Hindlimb muscle (tissue), 1 donor: ENCODE results near the gene SLC9A8. TPM values are rescaled to one million over a fixed set of nuclear protein-coding genes. Genes with fewer than 3 reads are reported as not detected.
A peak's percentile ranks its signal among the peaks of the same experiment; 100 is the strongest.
"Not testable (repeated sequence)": the region's sequence is repeated elsewhere in the genome, so short reads cannot be mapped to it uniquely, and the experiment has no call there.

Source experiments
- DNase-seq: peaks from one replicate; pipeline ENCODE4 v3.0.0-alpha.2; 2013
- polyA plus RNA-seq: library from polyadenylated mRNA; unstranded; fragments of 120-200 nt; gene quantifications from one replicate; pipeline ENCODE4 v1.2.1, GENCODE V29; 2013; ENCODE audit not compliant: insufficient read length

SLC9A8 gene
- polyA plus RNA-seq, 1 donor = 6.7 TPM

DNA sequence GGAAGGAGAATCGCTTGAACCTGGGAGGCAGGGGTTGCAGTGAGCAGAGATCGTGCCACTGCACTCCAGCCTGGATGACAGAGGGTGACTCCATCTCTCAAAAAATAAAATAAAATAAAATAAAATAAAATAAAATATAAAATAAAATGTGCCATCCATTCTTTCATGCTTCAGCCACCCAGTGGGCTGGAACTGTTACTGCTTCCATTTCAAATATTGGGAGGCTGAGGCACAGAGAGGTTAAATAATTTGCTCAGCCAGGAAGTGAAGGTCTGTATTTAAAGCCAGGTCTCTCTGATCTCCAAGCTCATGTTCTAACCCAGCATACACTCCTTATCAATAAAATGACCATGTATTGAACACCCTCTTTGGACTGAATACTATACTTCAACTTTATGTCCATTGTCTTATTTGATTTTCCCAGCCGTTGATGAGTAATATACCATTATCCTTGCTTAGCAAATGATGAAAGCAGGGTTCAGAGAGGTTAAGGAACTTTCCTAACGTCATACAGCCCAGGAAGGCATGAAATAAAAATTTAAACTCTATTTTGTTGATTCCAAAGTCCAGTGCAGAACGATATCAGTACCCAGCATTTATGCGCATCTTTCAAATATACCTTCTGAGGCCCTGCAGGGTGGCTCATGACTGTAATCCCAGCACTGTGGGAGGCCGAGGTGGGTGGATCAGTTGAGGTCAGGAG is 25.8 kb upstream of the SLC9A8 start:
- DNase-seq = no peak

GRCh38 chr20:49787371-49788357 is 25.0 kb upstream of the SLC9A8 start:
- no peak for DNase-seq

DNA sequence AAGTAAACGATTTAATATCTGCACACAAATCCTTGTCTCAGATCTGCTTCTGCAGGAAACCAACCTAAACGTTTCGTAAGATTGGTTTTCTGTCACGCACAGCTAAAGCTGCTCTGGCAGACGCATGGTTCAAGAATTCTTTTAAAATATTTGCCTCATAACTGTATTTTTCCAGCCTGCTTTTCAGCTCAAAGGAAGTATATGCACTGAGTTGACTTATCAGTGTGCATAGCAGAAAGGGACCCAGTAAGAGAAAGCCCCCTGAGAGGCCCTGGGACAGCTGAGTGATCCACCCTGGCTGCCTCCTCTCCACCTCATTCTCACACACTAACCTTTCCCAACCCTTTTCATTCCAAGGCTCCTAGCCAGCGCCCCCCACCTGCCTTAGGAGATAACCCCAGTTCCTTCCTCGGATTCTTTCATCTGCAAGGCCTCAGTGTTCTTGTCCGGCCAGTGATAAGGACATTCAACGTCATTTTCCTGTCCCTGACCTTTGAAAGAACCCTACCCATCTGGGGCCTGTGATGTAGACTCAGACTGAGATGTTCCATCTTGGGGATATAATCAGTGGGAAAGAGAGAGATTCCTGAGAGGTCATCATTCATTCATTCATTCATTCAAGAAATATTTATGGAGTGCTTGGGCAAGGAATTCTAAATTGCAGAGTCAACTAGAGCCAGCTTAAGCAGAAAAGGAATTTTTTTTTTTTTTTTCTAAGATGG is 22.4 kb upstream of the SLC9A8 start:
- no peak for DNase-seq

GRCh38 chr20:49791165-49791564 is 21.5 kb upstream of the SLC9A8 start:
- no peak for DNase-seq

GRCh38 chr20:49792006-49792405 is 20.6 kb upstream of the SLC9A8 start:
- no peak for DNase-seq

DNA sequence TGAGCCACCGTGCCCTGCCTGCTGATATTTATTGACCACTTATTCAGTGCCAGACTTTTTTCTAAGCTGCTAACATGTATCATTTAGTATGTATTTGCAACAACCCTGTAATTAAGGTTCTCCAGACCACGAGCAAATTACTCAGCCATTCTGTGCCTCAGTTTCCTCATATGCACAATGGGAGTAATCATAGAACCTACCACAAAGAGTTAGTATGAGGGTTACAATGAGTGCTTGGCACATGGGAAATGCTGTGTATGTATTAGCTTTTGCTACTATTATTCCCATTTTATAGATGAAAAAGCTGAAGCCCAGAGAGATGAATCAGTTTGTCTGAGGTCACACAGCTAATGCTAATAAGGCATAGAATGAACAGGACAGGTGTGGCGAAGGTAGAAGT is 20.0 kb upstream of the SLC9A8 start:
- no peak for DNase-seq

- no peak for DNase-seq
Measured at GRCh38 chr20:49794336-49795134, 18.1 kb upstream of the SLC9A8 start.

DNA sequence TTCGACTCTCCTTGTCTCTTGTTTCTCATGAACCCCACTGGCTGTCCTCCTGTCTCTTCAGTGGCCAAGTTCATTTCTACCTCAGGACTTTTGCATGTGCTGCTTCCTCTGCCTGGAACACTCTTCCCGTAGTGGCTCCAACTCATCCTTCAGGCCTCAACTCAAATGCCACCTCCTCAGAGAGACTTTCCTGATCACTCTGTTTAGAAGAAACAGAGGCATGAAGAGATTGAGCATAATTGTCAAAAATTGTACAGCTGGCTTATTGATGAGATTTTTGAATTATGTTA is 17.5 kb upstream of the SLC9A8 start:
- DNase-seq = no peak

DNA sequence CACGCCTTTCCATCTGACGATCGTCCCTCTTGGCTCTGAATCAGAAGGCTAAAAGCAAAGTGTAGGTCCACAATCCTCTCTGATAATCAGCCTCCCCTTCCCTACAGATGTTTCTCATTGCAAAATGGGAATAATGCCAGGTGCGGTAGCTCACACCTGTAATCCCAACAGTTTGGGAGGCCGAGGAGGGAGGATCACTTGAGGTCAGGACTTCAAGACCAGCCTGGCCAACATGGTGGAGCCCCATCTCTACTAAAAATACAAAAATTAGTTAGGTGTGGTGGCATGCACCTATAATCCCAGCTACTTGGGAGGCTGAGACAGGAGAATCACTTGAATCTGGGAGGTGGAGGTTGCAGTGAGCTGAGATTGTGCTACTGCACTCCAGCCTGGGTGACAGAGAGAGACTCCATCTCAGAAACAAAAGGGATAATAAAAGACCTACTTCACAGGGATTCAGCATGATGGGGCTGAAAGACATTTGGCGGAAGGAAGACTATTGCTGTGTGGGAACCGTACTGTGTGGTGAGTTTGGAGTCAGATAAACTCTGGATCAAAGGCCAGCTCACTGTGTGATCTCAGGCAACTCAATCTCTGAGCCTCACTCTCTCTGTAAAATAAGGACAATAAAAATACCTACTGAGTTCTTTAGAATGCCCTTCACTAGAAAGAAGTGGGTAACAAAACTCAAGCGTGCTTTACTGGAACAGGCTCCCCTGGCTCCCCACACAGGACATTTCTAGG is 15.9 kb upstream of the SLC9A8 start:
- no peak for DNase-seq

GRCh38 chr20:49797344-49797615 is 15.3 kb upstream of the SLC9A8 start:
- DNase-seq = peak; percentile 26

- no peak for DNase-seq
Measured at GRCh38 chr20:49798718-49799117, 13.9 kb upstream of the SLC9A8 start.

DNA sequence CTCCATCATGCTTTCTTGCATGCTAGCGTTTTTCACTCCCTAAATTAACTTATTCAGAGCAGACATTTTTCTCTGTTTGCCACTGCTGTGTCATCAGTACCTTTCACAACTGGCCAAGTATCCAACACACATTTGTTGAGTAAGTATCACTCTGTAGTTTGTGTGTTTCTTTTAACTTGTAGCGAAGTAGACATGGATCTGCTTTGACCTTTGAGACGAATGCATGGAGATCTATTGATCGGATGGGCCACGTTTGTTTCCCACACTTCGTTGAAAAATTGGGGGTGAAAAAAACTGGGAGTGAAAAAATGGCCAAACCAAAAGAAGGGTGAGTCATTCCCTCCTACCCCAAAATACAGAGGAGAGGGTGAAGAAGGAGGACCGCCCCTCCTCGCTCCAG is 12.9 kb upstream of the SLC9A8 start:
- DNase-seq = no peak

DNA sequence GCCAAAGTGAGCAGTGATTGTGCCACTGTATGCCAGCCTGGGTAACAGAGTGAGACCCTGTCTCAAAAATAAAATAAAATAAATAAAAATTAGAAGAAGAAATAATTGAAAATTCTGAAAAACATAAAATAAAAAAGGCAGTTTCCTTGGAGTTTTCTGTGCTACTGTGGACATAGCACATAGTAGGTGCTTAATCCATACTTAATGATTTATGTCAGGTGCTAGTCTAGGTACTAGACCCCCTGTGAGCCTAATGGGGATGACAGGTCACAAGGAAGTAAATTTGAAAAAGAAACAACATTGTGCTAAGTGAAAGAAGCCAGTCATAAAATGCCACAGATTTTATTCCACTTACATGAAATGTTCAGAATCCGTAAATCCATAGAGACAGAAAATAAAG is 9.2 kb upstream of the SLC9A8 start:
- no peak for DNase-seq

GRCh38 chr20:49804364-49804763 is 8.3 kb upstream of the SLC9A8 start:
- no peak for DNase-seq

DNA sequence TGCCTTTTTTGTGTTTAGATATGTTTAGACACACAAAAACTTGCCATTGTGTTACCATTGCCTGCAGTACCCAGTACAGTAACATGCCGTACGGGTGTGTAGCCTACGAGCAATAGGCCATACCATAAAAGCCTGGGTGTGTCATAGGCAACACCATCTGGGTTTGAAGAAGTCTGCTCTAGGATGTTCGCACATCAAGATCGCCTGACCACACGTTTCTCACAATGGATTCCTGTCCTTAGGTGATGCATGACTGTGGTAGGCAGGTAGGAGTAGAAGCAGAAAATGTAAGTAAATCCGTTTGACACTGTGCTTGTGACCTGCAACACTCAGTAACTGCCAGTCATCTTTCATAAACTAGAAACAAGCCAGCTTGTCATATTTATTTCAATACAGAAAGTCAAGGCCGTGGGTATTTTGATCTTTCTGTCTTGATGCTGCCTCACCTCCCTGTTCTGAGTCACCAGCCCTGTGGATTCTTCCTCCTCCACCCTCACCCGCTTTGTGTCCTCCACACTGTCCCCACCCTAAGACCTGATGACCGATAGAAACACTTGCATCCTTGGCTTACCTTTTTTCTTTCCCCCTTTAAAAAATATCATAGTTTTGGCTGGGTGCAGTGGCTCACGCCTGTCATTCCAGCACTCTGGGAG is 7.3 kb upstream of the SLC9A8 start:
- DNase-seq = not testable (repeated sequence)

DNA sequence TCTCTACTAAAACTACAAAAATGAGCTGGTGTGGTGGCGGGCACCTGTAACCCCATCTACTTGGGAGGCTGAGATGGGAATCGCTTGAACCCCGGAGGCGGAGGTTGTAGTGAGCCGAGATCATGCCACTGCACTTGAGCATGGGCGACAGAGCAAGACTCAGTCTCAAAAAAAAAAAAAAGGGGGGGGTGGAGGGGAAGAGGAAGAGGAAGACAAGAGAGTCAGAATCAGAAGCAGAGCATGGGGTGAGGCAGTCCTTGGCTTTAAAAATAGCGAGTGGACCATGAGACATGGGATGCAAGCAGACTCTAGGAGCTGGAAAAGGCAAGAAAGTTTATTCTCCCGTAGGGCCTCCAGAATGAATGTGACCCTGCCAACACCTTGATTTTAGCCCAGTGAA is 3.9 kb upstream of the SLC9A8 start:
- DNase-seq = no peak

- DNase-seq = no peak
Measured at GRCh38 chr20:49809803-49810359, 2.7 kb upstream of the SLC9A8 start.

DNA sequence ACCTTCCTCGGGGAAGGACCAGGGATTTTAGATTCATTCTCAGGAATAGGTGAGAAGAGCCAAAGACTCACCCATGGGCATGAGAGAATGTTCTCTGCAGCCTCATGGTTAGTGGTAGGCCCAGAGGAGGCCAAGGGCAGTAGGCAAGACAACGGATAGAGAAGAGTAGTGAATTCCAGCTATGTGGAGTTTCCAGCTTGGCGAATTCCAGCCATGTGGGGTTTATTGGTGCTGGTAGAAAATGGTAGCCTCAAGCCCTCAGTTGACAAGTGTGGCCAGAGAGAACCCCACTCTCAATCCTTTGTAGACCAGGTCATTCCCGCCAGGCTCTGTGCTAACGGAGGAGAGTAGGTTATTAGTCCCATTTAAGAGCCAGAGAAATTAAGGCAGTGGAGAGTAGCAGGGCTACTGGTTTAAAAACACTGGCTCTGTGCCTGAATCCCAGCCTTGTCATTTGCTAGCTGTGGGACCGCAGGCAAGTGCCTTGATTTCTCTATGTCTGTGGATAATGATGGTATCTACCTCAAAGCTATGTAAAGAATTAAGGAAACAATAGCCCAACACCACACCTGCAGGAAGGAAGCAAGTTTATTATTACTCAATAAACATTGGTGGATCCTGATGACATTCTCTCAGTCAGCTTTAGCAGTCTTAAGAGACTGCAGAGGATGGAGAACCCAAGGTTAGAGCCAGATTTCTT is 2.0 kb upstream of the SLC9A8 start:
- no peak for DNase-seq

GRCh38 chr20:49811825-49812506 is 662 bp upstream of the SLC9A8 start:
- DNase-seq = no peak
